K562 (cell line): ENCODE measurements around the gene F11R. TPM values are rescaled to one million over a fixed set of nuclear protein-coding genes. Genes with fewer than 3 reads are reported as not detected.
A peak's percentile ranks its signal among the peaks of the same experiment; 100 is the strongest.

Source experiments
- CBX3 ChIP-seq, 2 experiments: IDR thresholded peaks; 1 replicate in 1 of 2; 2 replicates in 1 of 2; pipeline ENCODE4 v1.6.1; 2012; ENCODE audit warnings: inconsistent platforms in 2 of 2, low read length in 2 of 2, borderline replicate concordance in 1 of 2, control low read depth in 1 of 2
- CCAR2 ChIP-seq: fragments of 200-400 bp; formaldehyde crosslinking; IDR thresholded peaks from 2 replicates; pipeline ENCODE4 v1.6.1; 2017; ENCODE audit warnings: mild to moderate bottlenecking, low read depth, low read length
- CEBPB ChIP-seq: fragments of 450-650 bp; IDR thresholded peaks from 2 replicates; pipeline ENCODE4 v1.6.1; 2016; ENCODE audit warnings: missing genetic modification characterization, missing compliant biosample characterization
- E2F4 ChIP-seq: sonication (generic); formaldehyde crosslinking; IDR thresholded peaks from 2 replicates; pipeline ENCODE4 v1.8.0; 2022; ENCODE audit warnings: mild to moderate bottlenecking, low read depth, missing genetic modification reagents
- ETV1 ChIP-seq: fragments of 450-650 bp; conservative IDR thresholded peaks from 2 replicates; pipeline ENCODE4 v1.6.1; 2016; ENCODE audit warnings: missing genetic modification characterization, control low read depth, low read depth, missing compliant biosample characterization
- GABPA ChIP-seq: fragments of 200-800 bp; sonication (Bioruptor generic); conservative IDR thresholded peaks from 2 replicates; pipeline ENCODE4 v1.6.1; 2016; ENCODE audit warnings: low read depth, missing genetic modification characterization, missing compliant biosample characterization
- HNRNPK ChIP-seq: fragments of 200-400 bp; formaldehyde crosslinking; IDR thresholded peaks from one replicate; pipeline ENCODE4 v1.6.1; 2018; ENCODE audit warnings: mild to moderate bottlenecking, low read depth, low read length; ENCODE audit not compliant: poor library complexity, severe bottlenecking
- HOXB6 ChIP-seq: fragments of 250-450 bp; sonication (Bioruptor Pico); IDR thresholded peaks from 2 replicates; pipeline ENCODE4 v1.5.1; 2022; ENCODE audit warnings: mild to moderate bottlenecking, borderline replicate concordance
- NFATC3 ChIP-seq: fragments of 450-650 bp; IDR thresholded peaks from 2 replicates; pipeline ENCODE4 v1.6.1; 2017; ENCODE audit warnings: mild to moderate bottlenecking
- RAD51 ChIP-seq: fragments of 450-650 bp; IDR thresholded peaks from 2 replicates; pipeline ENCODE4 v1.7.1; 2016; ENCODE audit warnings: low read depth, mild to moderate bottlenecking, borderline replicate concordance
- SETDB1 ChIP-seq: IDR thresholded peaks from one replicate; pipeline ENCODE4 v1.6.1; 2012; ENCODE audit warnings: low read length, control low read depth, inconsistent platforms
- TARDBP ChIP-seq: fragments of 450-650 bp; IDR thresholded peaks from 2 replicates; pipeline ENCODE4 v1.6.1; 2016
- THAP7 ChIP-seq: fragments of 250-450 bp; sonication (Bioruptor Pico); IDR thresholded peaks from 2 replicates; pipeline ENCODE4 v1.5.0; 2021
- ZBTB17 ChIP-seq: fragments of 450-650 bp; formaldehyde crosslinking; IDR thresholded peaks from 2 replicates; pipeline ENCODE4 v1.4.0; 2020; ENCODE audit warnings: mild to moderate bottlenecking
- ZNF133 ChIP-seq: fragments of 250-450 bp; sonication (Bioruptor Pico); IDR thresholded peaks from 2 replicates; pipeline ENCODE4 v1.4.0; 2020; ENCODE audit warnings: mild to moderate bottlenecking
- ZNF408 ChIP-seq: fragments of 250-450 bp; sonication (Bioruptor Pico); IDR thresholded peaks from 2 replicates; pipeline ENCODE4 v1.4.0; 2020; ENCODE audit warnings: low read depth, mild to moderate bottlenecking, moderate library complexity
- ZNF436 ChIP-seq: fragments of 250-450, 450-650 bp; sonication (Bioruptor Pico); formaldehyde crosslinking; IDR thresholded peaks from 2 replicates; pipeline ENCODE4 v1.7.0; 2020; ENCODE audit warnings: mild to moderate bottlenecking
- polyA plus RNA-seq, 8 experiments: library from polyadenylated mRNA; depleted of rRNA in 4 of 8; stranded (reverse) in 5 of 8; unstranded in 3 of 8; fragments of >200 nt; fragmentation: Nextera tagmentation in 2 of 8; fragmentation: Illumina TruSeq in 1 of 8; extraction: Ambion mirVana in 2 of 8; extraction: Trizol in 1 of 8; gene quantifications; 2 replicates each; pipeline versions ENCODE4 v1.2.1 to v1.2.3, GENCODE V29; 2011 to 2014; ENCODE audit warnings: inconsistent platforms in 1 of 8, missing spikeins in 1 of 8
- total RNA-seq, 7 experiments: library from RNA; depleted of rRNA in 6 of 7; stranded (reverse); fragments of >200 nt in 6 of 7; fragmentation: Illumina TruSeq in 2 of 7; extraction: Trizol in 2 of 7; gene quantifications; 2 replicates each; pipeline versions ENCODE4 v1.2.1 to v1.2.3, GENCODE V29; 2011 to 2021; ENCODE audit warnings: low replicate concordance in 1 of 7
- TF ChIP-seq, protein P1 (sequence below): sonication (generic); formaldehyde crosslinking; IDR thresholded peaks from 2 replicates; pipeline ENCODE4 v1.8.0; 2023; ENCODE audit warnings: missing genetic modification reagents, mild to moderate bottlenecking, borderline replicate concordance
- TF ChIP-seq, protein P2 (sequence below): fragments of 450-650 bp; formaldehyde crosslinking; IDR thresholded peaks from 2 replicates; pipeline ENCODE4 v1.4.0; 2020; ENCODE audit warnings: mild to moderate bottlenecking, moderate library complexity

The F11R gene
- total and polyA plus RNA-seq, 9 of the 15 experiments (the other 6 are each of a cell fraction or from before 2014, with no cell fraction given): 27.4 to 187 (median 52.5) TPM

DNA sequence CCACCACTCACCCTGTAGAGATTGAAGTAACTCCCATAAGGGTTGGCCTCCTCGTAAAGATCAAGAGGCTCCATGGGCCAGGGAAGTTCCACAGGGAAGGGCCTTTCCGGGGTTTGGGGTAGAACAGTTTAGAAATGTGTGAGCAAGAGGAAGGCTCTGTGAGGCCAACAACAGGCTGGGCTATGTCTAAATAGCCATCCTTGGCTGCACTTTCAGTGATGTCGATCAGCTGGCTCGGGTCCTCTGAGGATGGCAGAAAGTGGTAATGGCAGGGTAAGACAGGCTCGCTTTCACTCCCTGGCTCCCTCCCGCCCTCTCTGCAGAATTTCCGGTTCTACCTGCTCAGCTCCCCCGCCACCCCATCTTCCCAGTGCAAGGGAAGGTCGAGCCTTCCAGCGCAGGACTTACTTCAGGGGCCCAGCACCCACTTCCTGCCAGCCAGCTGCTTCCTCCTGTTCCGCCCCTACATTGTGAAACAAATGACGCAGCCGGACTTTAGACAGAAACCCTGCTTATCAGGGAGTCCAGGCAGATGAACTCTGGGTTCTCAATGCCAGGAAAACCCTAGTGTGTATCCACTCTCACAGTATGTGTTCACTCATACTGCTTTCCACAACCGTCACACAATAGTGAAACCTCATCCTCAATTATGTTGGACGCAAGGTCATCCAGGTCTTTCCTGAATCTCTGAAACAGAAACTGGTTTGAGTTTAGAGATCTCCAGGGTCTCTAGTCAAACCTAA is 7.3 kb downstream of the F11R start (continued):
- 0 out of 2 replicates have a peak, but pooled peaks have one; percentile 32 for TF ChIP-seq ZBTB17
- TF ChIP-seq CEBPB: peak; percentile 99
- no peak for TF ChIP-seq CCAR2
- TF ChIP-seq CBX3 (IDR thresholded peaks at IDR 0.05; ENCODE audit: borderline replicate concordance in 1 of 2, low read length in 2 of 2): peak in 1 of 2 experiments; percentile 80; a peak in 2 of 3 replicates
- TF ChIP-seq RAD51: no peak
- TF ChIP-seq HOXB6 (CRISPR knock-in tag): no peak
- TF ChIP-seq ETV1 (tag): peak; percentile 97
- TF ChIP-seq ZNF133: no peak
- TF ChIP-seq E2F4: no peak
- TF ChIP-seq ZNF436 (CRISPR knock-in tag): no peak
- 0 out of 2 replicates have a peak, but pooled peaks have one; percentile 40 for TF ChIP-seq NFATC3
- no peak for TF ChIP-seq TARDBP
- no peak for TF ChIP-seq ZNF408 (CRISPR knock-in tag)
- peak; percentile 94 for TF ChIP-seq GABPA (tag)
- no peak for TF ChIP-seq THAP7 (CRISPR knock-in tag)
- TF ChIP-seq, protein P1, sequence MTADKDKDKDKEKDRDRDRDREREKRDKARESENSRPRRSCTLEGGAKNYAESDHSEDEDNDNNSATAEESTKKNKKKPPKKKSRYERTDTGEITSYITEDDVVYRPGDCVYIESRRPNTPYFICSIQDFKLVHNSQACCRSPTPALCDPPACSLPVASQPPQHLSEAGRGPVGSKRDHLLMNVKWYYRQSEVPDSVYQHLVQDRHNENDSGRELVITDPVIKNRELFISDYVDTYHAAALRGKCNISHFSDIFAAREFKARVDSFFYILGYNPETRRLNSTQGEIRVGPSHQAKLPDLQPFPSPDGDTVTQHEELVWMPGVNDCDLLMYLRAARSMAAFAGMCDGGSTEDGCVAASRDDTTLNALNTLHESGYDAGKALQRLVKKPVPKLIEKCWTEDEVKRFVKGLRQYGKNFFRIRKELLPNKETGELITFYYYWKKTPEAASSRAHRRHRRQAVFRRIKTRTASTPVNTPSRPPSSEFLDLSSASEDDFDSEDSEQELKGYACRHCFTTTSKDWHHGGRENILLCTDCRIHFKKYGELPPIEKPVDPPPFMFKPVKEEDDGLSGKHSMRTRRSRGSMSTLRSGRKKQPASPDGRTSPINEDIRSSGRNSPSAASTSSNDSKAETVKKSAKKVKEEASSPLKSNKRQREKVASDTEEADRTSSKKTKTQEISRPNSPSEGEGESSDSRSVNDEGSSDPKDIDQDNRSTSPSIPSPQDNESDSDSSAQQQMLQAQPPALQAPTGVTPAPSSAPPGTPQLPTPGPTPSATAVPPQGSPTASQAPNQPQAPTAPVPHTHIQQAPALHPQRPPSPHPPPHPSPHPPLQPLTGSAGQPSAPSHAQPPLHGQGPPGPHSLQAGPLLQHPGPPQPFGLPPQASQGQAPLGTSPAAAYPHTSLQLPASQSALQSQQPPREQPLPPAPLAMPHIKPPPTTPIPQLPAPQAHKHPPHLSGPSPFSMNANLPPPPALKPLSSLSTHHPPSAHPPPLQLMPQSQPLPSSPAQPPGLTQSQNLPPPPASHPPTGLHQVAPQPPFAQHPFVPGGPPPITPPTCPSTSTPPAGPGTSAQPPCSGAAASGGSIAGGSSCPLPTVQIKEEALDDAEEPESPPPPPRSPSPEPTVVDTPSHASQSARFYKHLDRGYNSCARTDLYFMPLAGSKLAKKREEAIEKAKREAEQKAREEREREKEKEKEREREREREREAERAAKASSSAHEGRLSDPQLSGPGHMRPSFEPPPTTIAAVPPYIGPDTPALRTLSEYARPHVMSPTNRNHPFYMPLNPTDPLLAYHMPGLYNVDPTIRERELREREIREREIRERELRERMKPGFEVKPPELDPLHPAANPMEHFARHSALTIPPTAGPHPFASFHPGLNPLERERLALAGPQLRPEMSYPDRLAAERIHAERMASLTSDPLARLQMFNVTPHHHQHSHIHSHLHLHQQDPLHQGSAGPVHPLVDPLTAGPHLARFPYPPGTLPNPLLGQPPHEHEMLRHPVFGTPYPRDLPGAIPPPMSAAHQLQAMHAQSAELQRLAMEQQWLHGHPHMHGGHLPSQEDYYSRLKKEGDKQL (CRISPR knock-in tag): no peak
- no peak for TF ChIP-seq SETDB1
- TF ChIP-seq, protein P2, sequence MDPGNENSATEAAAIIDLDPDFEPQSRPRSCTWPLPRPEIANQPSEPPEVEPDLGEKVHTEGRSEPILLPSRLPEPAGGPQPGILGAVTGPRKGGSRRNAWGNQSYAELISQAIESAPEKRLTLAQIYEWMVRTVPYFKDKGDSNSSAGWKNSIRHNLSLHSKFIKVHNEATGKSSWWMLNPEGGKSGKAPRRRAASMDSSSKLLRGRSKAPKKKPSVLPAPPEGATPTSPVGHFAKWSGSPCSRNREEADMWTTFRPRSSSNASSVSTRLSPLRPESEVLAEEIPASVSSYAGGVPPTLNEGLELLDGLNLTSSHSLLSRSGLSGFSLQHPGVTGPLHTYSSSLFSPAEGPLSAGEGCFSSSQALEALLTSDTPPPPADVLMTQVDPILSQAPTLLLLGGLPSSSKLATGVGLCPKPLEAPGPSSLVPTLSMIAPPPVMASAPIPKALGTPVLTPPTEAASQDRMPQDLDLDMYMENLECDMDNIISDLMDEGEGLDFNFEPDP: no peak
- TF ChIP-seq HNRNPK: no peak
